AG10803 (cell line): ENCODE results near the gene GINM1.

Experiments
- DNase-seq: peaks from one replicate; pipeline ENCODE4 v3.0.0; 2010; ENCODE audit warnings: low read depth
- H3K4me3 ChIP-seq: 2 replicates; pipeline ENCODE4 v1.5.1; 2011; ENCODE audit warnings: mild to moderate bottlenecking, low read length, control low read depth
- TF ChIP-seq, protein P1 (sequence below): conservative IDR thresholded peaks from 2 replicates; pipeline ENCODE4 v1.5.1; 2011; ENCODE audit warnings: mild to moderate bottlenecking, low read length, control low read depth, inconsistent platforms

GINM1 gene

GRCh38 chr6:149545754-149546471 lies 20.3 kb upstream of the GINM1 start, which contains the start of gene PPIL4:
Gene PPIL4, minus strand, starts transcription at chr6:149546043. Its CDS starts 38 bp downstream, at chr6:149546005.
- DNase-seq = peak; percentile 95
- H3K4me3 ChIP-seq = peak within 1 kb of the TSS; percentile 100
- TF ChIP-seq, protein P1, sequence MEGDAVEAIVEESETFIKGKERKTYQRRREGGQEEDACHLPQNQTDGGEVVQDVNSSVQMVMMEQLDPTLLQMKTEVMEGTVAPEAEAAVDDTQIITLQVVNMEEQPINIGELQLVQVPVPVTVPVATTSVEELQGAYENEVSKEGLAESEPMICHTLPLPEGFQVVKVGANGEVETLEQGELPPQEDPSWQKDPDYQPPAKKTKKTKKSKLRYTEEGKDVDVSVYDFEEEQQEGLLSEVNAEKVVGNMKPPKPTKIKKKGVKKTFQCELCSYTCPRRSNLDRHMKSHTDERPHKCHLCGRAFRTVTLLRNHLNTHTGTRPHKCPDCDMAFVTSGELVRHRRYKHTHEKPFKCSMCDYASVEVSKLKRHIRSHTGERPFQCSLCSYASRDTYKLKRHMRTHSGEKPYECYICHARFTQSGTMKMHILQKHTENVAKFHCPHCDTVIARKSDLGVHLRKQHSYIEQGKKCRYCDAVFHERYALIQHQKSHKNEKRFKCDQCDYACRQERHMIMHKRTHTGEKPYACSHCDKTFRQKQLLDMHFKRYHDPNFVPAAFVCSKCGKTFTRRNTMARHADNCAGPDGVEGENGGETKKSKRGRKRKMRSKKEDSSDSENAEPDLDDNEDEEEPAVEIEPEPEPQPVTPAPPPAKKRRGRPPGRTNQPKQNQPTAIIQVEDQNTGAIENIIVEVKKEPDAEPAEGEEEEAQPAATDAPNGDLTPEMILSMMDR = peak; percentile 64

GRCh38 chr6:149551920-149552319 lies 14.3 kb upstream of the GINM1 start:
- no peak for DNase-seq
- TF ChIP-seq, protein P1 = no peak
- H3K4me3 ChIP-seq = no peak overlapping the region

GRCh38 chr6:149558029-149558428 lies 8.1 kb upstream of the GINM1 start:
- no peak for DNase-seq
- TF ChIP-seq, protein P1 = no peak
- no peak overlapping the region for H3K4me3 ChIP-seq

DNA sequence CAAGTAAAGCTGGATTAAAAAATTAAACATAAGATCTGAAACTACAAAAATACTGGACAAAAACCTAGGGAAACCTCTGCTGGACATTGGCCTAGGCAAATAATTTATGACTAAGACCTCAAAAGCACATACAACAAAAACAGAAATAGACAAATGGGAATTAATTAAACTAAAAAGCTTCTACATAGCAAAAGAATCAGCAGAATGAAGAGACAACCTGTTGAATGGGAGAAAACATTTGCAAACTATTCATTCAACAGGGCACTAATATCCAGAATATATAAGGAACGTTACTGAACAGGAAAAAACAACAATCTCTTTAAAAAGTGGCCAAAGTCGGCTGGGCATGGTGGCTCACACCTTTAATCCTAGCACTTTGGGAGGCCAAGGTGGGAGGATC lies 6.8 kb upstream of the GINM1 start:
- TF ChIP-seq, protein P1 = no peak
- no peak for DNase-seq
- no peak overlapping the region for H3K4me3 ChIP-seq

GRCh38 chr6:149560736-149561135 lies 5.4 kb upstream of the GINM1 start:
- no peak for DNase-seq
- no peak overlapping the region for H3K4me3 ChIP-seq
- TF ChIP-seq, protein P1 = peak; percentile 53

- no peak overlapping the region for H3K4me3 ChIP-seq
- TF ChIP-seq, protein P1 = no peak
- peak; percentile 83 for DNase-seq
Observed at GRCh38 chr6:149563203-149563927, 2.8 kb upstream of the GINM1 start.

- no peak for DNase-seq
- TF ChIP-seq, protein P1 = no peak
- H3K4me3 ChIP-seq = no peak overlapping the region
Observed at GRCh38 chr6:149563928-149564325, 2.2 kb upstream of the GINM1 start.
